GM18870 (cell line): ENCODE results near the gene SH3BGR.

ENCODE experiments used
- ATAC-seq: cut with Tn5 transposase; IDR thresholded peaks from one replicate; pipeline ENCODE4 v1.9.1; 2021; ENCODE audit warnings: moderate library complexity; ENCODE audit not compliant: unreplicated experiment

SH3BGR gene

DNA sequence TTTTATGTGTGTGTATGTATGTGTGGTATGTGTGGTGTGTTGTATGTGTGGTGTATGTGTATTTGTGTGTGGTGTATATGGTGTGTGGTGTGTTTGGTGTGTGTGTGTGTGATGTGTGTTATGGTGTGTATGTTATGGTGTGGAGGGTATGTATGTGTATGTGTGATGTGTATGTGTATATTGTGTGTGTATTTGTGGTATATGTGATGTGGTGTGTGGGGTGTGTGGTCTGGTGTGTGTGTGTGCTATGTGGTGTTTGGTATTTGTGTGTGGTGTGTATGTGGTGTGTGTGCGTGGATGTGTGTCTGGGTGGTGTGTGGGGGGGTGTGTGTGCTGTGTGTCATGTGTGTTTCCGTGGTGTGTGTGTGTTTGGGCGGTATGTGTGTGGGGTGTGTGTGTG lies 59.3 kb downstream of the SH3BGR start:
- ATAC-seq = no peak

DNA sequence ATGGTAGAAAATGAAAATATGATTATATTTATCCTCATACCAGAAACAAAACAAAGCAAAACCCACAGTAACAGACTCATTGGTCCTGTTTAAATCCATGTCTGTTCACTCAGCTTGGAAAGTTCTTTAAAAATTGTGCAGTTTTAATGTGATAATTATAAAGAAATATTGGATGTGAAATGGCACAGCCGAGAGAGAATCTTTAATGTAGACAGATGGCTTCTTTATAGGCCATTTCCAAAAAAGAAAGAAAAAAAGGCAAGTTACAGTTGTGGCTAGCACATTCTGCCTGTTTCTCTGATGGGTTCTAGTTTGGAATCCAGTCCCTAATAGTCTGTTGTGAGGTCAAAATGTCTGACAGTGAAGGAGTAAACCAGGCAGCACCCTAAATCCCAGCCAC lies 62.0 kb downstream of the SH3BGR start:
- no peak for ATAC-seq

DNA sequence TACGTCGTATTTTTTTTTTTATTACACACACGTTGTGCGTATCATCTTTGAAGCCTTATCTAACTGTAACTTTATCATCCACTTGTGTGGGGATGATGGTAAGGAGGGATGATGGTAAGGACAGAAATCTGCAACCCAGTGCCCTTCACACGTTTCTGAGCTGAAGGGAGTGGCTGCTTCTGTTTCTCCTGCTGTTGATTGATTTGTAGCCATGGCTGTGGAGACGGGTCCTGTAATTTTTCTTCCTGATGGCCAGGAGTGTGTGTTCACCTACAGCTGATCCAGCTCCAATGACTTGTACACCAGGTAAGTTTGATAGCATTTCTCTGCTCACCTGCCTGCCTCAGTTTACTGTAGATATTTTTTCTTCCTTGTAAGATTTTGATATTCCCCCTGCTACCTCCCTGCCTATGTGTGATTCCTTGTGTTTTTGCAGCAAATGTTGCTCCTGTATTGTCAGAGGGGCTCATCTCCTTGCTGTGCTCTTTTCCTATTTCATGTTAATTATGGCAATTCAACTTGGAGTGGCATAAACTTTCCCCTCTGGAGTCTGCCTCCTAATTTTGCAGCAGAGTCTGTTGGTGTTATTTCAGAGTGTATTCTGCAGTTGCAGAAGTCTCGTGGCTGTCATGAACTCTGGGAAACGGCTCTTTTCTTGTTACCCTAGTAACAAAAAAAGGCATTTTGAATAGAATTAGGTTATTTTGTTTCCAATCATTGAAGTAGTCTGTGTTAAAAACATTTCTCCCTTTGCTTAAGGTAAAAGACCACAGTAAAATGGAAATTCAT lies 64.1 kb downstream of the SH3BGR start:
- ATAC-seq = no peak

DNA sequence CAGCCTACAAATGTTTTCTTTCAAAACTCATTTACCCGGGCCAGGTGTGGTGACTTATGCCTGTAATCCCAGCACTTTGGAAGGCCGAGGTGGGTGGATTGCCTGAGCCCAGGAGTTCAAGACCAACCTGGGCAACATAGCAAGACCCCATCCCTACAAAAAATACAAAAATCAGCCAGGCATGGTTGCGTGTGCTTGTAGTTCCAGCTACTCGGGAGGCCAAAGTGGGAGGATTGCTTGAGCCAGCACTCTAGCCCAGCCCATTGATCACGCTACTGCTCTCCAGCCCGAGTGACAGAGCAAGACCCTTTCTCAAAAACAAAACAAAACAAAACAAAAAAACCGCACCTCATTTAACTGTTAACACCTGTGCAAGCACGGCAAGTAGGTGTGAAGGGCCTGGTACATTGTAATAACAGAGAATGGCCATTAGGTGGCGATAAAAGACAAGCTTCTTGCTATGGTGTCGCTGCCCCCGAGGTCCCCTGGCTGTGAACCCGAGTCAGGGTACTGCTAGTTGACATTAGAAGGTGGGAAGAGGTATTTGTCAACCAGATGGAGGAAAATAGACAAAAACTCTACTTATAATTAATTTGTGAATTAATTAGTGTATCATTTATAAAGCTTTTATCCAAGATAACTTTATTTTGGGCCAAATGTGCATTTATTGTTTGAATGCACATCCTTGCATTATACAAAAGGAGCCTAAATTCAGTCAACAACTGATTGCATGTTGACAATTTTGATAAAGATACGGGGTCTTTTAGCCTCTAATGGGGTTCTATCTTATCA lies 66.5 kb downstream of the SH3BGR start:
- peak; percentile 64 for ATAC-seq

DNA sequence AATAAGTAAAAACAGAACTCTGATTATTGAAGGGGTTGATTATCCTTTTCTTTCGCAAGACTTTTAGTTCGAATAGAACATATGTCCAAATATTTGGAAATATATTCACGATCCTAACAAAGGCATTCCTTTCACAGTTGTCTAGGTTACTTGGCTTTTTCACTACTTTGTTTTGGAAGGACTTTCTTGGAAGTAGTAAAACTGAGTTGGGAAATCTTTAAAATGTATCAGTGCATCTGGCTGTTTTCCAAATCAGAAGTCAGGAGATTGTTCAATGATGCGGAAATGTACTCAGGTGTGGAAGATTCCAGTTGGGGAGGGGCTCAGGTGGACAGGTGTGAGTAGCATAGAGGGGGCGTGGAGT lies 67.1 kb downstream of the SH3BGR start:
- no peak for ATAC-seq

DNA sequence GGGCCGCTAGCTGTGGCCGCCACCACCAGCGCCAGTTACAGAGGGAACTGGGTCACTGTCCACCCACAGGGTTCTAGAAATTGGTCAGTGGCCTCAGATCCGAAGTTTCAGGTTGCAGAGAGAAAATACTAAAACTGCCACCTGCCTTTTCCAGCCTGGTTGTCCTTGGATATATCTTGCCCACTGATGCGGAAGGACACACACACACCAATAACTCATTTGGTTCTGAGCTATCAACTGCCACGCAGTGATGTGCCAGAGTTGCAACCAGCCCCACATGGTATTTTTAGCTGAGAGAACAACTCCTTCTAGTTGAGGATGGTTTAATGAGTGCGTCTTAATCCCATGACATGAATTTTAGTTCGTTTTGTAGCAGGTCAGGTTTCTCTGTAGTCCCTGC lies 68.1 kb downstream of the SH3BGR start:
- ATAC-seq = no peak

DNA sequence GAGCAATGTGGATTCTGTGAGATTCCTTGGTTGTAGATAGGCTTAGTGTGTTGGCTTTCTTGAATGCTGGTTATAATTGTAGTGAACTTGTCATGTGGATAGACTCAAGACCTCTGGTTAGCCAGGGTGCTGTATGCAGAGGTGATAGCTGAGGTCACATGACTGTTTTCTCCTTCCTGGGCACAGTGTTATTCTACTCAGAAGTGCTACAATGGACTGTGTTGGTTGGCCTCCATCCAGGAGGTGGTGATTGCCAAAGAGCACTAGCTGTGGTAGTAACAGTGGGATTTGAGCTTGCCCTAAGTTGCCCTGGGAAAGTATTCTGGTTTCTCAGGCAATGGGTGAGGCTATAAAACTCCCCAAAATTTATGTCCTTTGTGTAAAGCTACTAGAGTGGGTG lies 71.6 kb downstream of the SH3BGR start:
- ATAC-seq = no peak

DNA sequence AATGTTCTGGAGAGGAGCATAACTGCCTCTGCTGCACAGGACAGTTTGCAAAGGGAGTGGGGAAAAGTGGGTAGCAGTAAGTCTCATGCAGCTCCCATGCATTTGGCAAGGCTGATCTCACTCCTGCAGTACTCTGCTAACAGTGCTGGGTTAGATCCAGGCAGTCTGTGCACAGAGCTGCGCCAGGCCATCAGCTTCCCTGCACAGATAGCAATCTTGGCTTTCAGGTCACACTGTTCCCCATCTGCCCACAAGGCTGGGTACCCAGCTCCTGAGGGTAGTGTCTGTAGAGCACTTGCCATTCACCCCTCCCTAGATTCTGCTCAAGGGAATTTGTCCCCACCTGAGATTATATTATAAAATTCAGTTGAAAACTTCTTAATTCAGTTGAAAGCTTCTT lies 72.1 kb downstream of the SH3BGR start:
- ATAC-seq = no peak

DNA sequence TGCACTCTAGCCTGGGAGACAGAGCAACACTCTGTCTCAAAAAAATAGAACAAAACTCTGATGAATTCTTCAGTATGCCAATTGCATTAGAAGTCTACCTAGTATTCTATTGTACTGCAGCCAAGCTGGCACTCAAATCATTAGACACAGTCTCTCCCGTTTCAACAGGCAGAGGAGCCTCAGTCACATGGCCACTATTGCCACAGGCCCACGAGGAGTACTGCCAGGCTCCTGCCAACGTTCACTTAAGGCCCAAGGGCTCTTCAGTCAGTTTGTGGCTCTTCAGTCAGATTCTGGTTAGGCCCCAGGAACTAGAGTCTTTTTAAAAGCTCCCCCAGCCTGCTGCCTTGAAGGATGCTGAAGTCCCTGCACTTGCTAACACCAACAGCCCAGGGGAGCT lies 73.4 kb downstream of the SH3BGR start:
- ATAC-seq = no peak

DNA sequence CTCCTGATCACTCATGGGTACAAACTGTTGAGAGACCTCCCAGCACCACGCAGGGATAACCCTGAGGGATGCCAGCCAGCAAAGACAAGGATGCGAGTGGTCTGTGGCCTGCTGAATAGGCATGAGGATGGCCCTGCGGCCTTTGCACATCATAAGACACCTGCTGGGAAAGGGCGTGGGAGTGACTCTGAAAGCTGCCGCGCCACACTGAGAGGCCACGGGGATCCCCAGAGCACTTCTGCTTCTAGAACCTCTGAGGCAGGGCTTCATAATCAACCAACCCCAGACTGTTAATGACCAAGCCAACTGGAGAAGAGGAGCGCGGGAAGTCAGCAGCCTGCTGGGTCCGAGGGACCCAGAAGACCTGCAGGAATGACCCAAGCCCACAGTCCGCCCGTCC lies 73.8 kb downstream of the SH3BGR start:
- ATAC-seq = no peak

DNA sequence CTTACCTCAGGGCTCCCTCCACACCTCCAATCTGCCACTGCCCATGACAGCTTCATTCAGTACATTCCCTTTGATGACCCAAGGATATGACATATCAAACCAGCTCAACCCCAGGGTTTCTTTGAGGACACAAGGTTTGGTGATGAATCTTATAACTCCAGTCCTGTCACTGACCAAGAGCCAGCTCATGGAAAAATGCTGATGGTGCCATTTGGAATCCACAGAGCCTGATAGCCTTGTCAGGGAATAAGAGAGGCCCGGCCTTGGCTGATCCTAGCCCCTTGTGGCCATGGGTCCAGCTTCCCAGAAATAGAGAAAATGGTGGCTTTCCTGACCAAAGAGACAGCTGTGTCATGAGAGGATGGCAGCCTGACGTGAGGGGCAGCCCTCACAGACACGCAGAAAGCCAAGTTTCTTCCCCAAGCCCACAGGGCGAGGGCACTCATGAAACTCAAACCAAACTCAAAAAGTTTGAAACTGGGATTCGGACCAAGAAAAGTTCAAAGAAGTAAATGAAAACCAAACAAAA lies 75.4 kb downstream of the SH3BGR start:
- ATAC-seq = no peak

DNA sequence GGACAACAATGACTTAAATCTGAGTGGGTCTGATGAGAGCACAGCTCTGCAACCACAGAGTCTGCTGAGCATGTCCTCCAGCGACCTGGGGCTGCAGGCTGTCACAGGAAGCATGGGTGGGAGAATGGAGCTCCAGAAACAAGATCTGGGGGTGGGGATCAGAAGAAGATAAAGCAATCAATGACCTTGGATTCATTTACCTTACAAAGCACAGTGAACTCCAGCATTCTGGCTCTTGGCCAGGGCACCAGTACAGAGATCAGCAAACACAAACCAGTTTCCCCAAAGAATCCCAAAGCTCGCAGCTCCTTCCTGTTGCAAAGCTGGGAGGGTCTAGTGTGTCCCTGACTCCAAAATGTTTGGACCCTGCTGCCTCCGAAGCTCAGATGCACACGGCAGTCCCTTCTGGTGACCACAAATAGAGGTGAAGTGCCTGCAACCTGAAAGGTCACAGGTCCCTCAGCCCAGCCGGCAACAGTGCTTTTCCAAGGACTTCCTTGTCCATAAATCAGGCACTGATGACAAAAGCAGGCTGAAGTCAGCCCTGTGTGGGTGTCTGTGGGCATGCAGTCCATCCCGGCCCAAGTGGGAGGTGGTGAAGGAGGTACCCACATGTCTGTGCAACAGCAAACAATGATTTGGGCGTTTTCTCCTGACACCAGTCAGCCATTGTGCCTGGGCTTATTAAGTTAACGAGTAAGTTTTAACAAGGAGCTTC lies 76.1 kb downstream of the SH3BGR start:
- ATAC-seq = no peak

DNA sequence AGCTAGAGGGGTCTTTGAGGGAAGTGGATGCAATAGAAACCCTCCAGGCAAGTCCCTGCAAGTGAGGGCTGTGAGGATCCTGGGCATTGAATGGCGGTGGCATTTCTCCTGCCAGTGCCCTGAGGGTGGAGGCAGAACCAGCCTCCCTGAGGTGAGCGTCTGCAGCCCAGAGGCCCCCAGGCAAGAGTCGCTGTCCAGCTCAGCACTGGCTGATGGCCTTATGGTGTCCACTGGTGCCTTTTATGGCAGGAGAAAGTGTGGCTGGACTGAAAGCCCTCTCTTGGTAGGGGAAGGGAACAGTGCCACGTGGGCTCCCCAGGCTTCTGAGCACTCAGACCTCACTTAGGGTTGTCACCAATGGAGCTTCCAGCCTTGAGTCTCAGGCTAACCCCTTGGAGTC lies 77.3 kb downstream of the SH3BGR start:
- ATAC-seq = no peak

DNA sequence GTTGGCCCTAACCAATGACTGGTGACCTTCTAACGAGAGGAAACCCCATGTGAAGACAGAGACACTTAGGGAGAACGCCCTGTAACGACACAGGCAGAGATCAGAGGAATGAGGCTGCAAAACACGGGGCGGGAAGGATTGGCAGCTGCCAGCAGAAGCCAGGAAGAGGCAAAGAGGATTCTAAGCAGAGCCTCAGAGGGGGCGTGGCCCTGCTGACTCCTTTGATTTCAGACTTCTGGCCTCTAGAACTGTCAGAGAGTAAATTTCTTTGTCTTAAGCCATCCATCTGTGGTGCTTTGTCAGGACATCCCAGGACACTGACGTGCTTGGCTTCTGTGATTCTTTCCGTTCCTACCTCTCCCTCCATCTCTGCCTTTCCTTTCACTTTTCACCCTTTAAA lies 79.3 kb downstream of the SH3BGR start:
- ATAC-seq = no peak

DNA sequence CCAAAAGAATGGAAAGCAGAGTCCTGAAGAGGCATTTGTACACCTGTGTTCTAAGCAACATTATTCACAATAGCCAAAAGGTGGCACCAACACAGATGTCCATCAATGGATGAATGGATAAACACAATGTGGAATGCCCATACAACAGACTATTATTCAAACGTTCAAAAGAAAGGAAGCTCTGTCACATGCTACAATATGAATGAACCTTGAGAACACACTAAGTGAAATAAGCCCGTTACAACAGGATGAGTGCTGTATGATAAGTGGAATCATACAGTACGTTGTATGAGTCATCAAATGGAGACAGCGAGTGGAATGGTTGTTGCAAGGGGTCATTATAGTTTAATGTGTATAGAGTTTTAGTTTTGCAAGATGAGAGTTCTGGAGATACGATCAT lies 80.1 kb downstream of the SH3BGR start:
- ATAC-seq = no peak

DNA sequence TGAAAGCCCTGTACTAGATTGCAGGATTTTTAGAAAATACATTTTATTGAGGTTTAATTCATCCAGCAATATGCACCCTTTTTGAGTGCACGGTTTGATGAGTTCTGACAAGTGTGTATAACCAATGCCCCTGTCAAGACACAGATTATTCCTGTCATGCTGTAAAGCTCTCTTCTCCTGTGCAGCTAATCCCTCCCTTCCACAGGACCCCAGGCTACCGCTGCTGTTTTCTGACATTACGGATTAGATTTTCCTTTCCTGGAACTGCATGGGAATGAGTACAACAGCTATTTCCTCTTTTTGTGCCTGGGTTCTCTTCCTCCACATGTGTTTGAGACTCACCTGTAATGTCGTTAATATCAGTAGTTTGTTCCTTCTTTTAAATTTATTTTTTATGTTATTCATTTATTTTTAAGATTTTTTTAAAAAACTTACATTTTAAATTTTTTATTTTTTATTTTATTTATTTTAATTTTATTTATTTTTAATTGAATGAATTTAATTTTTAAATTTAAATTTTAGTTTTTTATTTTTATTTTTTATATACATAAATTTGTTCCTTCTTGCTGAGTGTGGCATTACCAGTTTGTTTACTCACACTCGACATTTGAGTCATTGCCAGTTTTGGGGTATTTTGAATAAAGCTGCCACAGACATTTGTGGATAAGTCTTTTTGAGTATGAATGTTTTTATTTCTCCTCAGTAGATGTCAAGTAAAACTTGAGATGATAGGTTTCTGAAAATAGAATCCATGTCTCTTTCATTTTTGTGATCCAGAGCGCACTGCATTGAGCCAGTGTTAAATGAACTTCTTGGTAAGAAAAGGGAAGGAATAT lies 82.0 kb downstream of the SH3BGR start:
- ATAC-seq = no peak

DNA sequence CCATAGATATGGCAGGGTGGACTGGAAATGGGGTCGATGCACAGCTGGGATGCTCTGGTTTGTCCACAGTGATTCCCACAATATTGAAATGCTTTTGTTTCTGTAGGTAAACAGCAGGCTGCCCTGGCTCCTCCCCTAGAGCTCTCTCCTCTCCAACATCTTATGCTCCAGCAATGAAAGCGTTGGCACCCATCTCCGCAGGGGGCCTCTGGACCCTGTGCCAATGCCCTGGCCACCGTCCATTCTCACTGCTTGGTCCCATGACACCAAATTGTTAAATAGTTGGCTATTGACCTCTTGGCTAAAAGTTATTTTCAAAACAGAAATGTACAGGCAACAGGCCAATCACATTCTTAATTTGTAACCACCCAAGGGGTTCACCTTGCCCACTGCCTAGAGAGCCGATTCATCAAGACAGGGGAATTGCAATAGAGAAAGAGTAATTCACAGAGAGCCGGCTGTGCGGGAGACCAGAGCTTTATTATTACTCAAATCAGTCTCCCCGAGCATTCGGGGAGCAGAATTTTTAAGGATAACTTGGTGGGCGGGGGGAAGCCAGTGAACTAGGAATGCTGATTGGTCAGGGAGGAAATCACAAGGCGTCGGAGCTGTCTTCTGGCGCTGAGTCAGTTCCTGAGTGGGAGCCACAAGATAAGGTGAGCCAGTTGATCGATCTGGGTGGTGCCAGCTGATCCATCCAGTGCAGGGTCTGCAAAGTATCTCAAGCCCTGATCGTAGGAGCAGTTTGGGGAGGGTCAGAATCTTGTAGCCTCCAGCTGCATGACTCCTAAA lies 84.1 kb downstream of the SH3BGR start:
- ATAC-seq = no peak

DNA sequence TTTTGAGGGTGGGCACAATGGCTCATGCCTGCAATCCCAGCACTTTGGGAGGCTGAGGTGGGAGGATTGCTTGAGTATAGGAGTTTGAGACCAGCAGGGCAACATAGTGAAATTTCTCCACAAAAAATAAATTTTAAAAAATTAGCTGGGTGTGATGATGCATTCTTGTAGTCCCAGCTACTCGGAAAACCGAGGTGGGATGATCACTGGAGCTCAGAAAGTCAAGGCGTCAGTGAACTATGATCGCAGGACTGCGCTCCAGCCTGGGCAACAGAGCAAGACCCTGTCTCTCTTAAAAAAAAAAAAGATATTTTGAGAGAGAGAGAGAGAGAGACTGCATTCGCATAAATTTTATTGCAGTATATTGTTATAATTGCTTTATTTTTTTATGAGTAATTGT lies 85.1 kb downstream of the SH3BGR start:
- ATAC-seq = no peak

DNA sequence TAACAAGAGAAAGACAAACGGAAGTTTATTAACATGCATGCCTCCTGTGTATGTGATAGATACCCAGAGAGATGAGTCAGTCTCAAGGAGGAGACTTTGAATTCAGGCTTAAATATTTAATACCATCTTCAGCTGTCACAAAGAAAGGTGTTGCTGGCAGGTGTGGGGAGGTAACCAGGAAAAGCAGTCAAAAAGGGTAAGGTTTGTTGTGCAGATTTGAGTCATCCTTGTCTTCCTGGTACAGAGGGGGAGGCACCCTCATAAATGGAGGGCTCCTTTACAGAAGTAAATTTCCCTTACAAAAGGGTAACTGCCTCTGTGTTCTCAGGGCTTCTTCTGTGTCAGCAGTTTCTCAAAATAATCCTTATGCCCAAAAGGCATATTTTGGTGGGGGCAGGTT lies 85.8 kb downstream of the SH3BGR start:
- ATAC-seq = no peak

DNA sequence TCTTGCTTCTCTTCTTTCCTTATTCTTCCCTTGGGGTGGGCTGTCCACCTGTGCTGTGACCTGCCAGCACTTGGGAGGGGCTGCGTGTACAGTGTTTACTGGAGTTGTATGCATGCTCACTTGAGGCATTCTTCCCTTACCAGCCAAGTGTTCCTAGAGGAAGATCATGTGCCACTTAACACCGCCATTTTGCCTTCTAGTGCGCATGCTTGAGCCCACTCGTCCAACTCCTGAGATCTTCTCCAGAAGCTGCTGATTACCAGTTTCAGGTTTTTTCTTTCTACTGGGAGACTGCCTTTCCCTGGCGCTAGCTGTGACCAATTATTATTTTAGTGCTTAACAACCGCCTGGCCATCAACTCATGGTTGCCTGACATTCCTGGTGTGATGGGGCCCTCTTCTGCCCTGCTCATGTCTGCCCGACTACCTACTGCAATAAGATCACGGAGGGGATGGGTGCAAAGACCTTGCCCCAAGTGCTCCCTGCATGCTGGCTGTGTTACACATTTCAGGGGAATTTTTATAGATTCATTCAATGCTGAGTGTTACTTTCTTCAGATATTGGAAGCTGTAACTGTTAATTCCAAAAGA lies 86.8 kb downstream of the SH3BGR start:
- no peak for ATAC-seq
